Measurements from ENCODE around the gene MYO19.

Gene MYO19

DNA sequence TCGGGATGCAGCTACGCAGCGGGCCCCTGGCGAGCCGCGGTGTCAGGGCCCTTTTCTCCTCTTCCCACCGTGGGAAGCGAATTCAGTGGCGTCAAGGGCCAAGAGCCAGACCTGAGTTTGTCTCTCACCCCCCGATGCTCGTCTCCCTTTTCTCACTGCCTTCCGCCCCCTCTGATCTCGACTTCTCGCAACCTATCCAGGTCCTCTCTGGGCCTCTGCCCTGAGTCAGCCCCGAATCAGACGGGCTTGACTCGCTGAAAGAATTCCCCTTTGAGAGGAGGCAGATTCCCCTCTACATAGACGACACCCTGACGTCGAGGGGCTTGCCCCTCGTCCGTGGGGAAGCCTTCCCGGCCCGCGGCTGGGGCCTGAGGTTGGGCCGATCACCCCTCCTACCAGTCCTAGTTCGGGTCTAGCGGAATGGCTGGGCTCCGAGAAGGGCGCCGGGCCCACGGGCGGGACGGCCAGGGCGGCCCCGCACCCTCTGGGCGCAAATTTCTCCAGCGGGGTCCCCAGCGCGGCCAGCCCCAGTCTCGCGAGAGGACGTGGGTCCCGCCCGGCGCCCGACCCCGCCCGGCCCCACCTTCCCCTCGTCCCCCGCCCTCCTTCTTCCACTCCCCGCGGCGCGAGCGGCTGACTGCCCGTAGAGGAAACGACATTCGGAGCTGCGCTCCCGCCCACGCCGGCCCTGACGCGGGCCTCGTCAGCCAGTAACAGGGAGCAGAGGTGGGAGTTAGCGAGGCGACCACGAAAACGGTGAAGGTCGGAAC lies 9.8 kb upstream of the MYO19 start, which contains the start of gene GGNBP2:
Gene GGNBP2 (plus strand): TSS at position 613 of the 770 bp plus-strand sequence. CDS start 806 bp downstream, outside the sequence.
- peak; percentile 55 for DNase-seq (ENCODE audit: low read depth)
- TF ChIP-seq, protein P1, sequence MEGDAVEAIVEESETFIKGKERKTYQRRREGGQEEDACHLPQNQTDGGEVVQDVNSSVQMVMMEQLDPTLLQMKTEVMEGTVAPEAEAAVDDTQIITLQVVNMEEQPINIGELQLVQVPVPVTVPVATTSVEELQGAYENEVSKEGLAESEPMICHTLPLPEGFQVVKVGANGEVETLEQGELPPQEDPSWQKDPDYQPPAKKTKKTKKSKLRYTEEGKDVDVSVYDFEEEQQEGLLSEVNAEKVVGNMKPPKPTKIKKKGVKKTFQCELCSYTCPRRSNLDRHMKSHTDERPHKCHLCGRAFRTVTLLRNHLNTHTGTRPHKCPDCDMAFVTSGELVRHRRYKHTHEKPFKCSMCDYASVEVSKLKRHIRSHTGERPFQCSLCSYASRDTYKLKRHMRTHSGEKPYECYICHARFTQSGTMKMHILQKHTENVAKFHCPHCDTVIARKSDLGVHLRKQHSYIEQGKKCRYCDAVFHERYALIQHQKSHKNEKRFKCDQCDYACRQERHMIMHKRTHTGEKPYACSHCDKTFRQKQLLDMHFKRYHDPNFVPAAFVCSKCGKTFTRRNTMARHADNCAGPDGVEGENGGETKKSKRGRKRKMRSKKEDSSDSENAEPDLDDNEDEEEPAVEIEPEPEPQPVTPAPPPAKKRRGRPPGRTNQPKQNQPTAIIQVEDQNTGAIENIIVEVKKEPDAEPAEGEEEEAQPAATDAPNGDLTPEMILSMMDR (IDR thresholded peaks at IDR 0.05; ENCODE audit: low read depth, low read length, missing control alignments), result no peak
- H3K4me3 ChIP-seq (ENCODE audit: low read depth, low read length), result peak within 1 kb of the TSS; percentile 90

DNA sequence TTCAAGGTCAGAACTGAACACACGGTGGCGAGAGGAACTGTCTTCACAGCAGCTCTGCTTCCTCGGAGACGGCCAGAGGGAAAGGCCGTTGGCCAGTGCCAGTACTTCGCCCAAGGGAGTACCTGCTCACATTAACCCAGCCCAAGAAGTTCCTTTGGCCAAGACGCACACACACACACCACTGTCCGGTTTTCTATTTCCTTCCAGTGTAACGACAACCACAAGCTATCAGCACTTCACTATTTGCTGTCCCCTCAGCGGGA lies 9.3 kb upstream of the MYO19 start:
- DNase-seq (ENCODE audit: low read depth), result peak; percentile 35
- H3K4me3 ChIP-seq (ENCODE audit: low read depth, low read length), result peak overlapping the region; percentile 90
- TF ChIP-seq, protein P1 (IDR thresholded peaks at IDR 0.05; ENCODE audit: low read depth, low read length, missing control alignments), result no peak

DNA sequence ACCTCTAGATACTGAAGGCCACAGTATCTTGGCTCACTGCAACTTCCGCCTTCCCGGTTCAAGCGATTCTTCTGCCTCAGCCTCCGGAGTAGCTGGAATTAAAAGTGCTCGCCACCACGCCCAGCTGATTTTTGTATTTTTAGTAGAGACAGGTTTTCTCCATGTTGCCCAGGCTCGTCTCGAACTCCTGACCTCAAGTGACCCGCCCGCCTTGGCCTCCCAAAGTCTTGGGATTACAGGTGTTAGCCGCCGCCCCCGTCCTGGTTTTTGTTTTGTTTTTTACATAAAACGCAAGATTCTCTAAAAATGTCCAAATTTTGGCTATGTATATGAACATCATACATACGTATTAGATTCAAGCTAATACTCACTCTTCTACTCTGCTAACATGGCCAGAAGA lies 8.1 kb upstream of the MYO19 start:
- H3K4me3 ChIP-seq (ENCODE audit: low read depth, low read length), result no peak overlapping the region
- TF ChIP-seq, protein P1 (IDR thresholded peaks at IDR 0.05; ENCODE audit: low read depth, low read length, missing control alignments), result no peak

DNA sequence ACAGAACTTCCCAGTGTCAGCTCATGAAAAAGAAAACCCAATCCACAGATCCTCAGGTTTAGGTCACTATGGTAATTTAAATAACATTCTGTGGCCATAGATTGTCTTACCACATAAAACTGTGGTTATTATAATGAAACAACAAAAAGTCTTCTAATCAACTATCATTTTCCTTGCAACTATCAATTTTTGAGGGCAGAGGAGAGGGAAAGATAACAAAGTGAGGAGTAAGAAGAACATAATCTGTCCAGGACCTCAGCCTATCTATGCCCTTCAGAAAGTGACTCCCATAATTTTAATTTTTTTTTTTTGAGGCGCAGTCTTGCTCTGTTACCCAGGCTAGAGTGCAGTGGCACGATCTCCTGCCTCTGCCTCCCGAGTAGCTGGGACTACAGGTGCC lies 6.0 kb upstream of the MYO19 start:
- no peak overlapping the region for H3K4me3 ChIP-seq (ENCODE audit: low read depth, low read length)
- TF ChIP-seq, protein P1 (IDR thresholded peaks at IDR 0.05; ENCODE audit: low read depth, low read length, missing control alignments), result no peak
- no peak for DNase-seq (ENCODE audit: low read depth)

More for the DNA sequence above, 8.1 kb upstream of the MYO19 start:
- DNase-seq (ENCODE audit: low read depth), result no peak

DNA sequence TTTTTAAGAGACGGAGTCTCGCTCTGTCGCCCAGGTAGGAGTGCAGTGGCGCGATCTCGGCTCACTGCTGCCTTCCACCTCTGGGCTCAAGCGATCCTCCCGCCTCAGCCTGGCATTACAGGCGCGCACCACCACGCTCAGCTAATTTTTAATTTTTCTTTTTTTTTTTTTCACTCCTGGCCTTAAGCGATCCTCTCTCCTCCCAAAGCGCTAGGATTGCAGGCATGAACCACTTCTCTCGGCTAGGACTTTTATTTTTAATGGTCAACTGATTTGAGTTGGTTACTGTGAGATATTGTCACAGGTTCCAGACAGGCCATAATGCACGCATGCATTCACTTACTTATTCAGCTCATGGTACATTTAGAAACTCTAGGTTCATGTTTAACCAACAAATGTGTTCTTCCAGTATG lies 1.0 kb upstream of the MYO19 start:
- TF ChIP-seq, protein P1 (IDR thresholded peaks at IDR 0.05; ENCODE audit: low read depth, low read length, missing control alignments), result no peak
- DNase-seq (ENCODE audit: low read depth), result no peak
- peak overlapping the region; percentile 56 for H3K4me3 ChIP-seq (ENCODE audit: low read depth, low read length)

DNA sequence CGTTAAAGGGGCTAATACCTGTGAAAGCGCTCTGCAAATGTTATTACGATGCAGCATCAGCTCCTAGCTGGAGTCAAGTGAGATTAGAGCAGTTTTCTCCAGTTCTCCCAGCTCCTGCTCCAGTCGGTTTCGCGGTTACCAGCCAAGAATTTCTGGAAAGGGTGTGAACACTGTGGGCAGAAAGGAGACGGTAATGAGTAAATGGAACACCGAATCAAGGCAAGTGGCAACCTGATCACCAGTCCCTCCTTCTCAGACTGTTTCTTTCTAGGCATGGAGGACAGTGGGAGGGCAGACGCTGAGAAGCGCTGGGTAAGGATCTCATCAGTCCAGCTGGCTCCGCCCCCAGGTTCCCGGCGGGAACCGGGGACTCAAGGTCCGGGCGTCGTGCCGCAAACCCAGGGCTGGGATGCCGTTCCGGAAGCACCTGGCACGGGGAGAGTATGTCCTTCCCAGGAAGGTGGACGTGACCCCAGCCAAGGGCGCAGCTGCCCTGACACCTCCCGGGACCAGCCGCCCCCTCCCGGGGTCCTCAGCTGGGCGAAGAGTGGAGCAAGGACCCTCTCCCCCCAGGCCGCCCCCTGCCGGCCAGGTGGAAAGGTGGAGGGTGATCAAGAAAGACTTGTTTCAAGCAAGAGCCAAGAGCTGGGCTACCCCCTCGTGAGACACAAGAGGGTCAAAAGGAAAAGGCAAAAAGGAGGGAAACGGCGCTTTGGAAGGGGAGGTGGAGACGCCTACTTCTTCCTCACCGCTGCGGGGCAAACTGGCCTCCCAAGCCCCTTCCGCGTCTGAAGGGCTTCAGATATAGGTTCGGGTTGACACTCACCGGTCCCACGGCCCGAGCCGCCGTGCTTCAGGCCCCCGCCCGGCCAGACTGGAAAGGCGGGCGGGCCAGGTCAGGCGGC lies 481 bp downstream of the MYO19 start:
- no peak for DNase-seq (ENCODE audit: low read depth)
- peak overlapping the region; percentile 56 for H3K4me3 ChIP-seq (ENCODE audit: low read depth, low read length)
- TF ChIP-seq, protein P1 (IDR thresholded peaks at IDR 0.05; ENCODE audit: low read depth, low read length, missing control alignments), result peak; percentile 80
